Sigmoid colon (tissue), 7 donors: Measurements from ENCODE around the gene TUBGCP2. TPM values are rescaled to one million over a fixed set of nuclear protein-coding genes. Genes with fewer than 3 reads are reported as not detected.
"Not testable (repeated sequence)": the region's sequence is repeated elsewhere in the genome, so short reads cannot be mapped to it uniquely, and the experiment has no call there.

Source experiments
- DNase-seq: peaks from one replicate; pipeline ENCODE4 v3.0.0-alpha.2; 2019
- H3K27ac ChIP-seq, 4 donors: fragments of 200-600 bp; sonication (generic); one replicate each; pipeline ENCODE4 v1.5.1; 2016 to 2019; ENCODE audit warnings: mild to moderate bottlenecking in 1 of 4
- H3K27me3 ChIP-seq, 3 donors: fragments of 200-600 bp; sonication (generic); one replicate each; pipeline ENCODE4 v1.5.1; 2019; ENCODE audit warnings: mild to moderate bottlenecking in 1 of 3
- H3K36me3 ChIP-seq, 4 donors: fragments of 200-600 bp; sonication (generic); one replicate each; pipeline ENCODE4 v1.5.1; 2016 to 2019
- H3K4me1 ChIP-seq, 4 donors: fragments of 200-600 bp; sonication (generic); one replicate each; pipeline ENCODE4 v1.5.1; 2017 to 2019
- H3K4me3 ChIP-seq, 4 donors: fragments of 200-600 bp; sonication (generic); one replicate each; pipeline ENCODE4 v1.5.1; 2017 to 2019; ENCODE audit warnings: mild to moderate bottlenecking in 2 of 4, moderate library complexity in 1 of 4
- H3K9me3 ChIP-seq, 4 donors: fragments of 200-600 bp in 3 of 4; sonication (generic) in 3 of 4; one replicate each; pipeline versions ENCODE4 v1.5.1 to v1.6.1; 2013 to 2019
- EP300 ChIP-seq, 4 donors: sonication (generic); formaldehyde crosslinking; IDR thresholded peaks; one replicate each; pipeline ENCODE4 v1.6.1; 2017; ENCODE audit warnings: antibody characterized with exemption in 4 of 4
- POLR2A ChIP-seq, 2 donors: fragments of 450-650 bp; IDR thresholded peaks; one replicate each; pipeline ENCODE4 v1.6.1; 2016; ENCODE audit warnings: antibody characterized with exemption in 2 of 2, mild to moderate bottlenecking in 2 of 2, moderate library complexity in 2 of 2
- POLR2AphosphoS5 ChIP-seq, 4 donors: sonication (generic); formaldehyde crosslinking; IDR thresholded peaks; one replicate each; pipeline ENCODE4 v1.6.1; 2017; ENCODE audit warnings: antibody characterized with exemption in 4 of 4
- WGBS, 2 donors: extraction: QIAGEN DNeasy Blood & Tissue Kit; methylation state at CpG; one replicate each; pipeline ENCODE4 v1.1.7; 2013; 5-methylcytosine and 5-hydroxymethylcytosine counted together
- intact Hi-C: fragments of 100-400 bp; cut with DNase I; formaldehyde crosslinking; loops from one replicate; pipeline ENCODE4 v1.15.1; 2023
- polyA plus RNA-seq, 3 donors: library from polyadenylated mRNA; stranded (reverse); fragments of 200-250 nt; gene quantifications; one replicate each; pipeline ENCODE4 v1.2.3, GENCODE V29; 2013
- total RNA-seq, 4 donors: library from RNA; depleted of rRNA; stranded (reverse); fragments of >200 nt; gene quantifications; one replicate each; pipeline ENCODE4 v1.1.0, GENCODE V29; 2016
- TF ChIP-seq, protein P1 (sequence below), 4 experiments: fragments of 450-650 bp in 3 of 4; fragments of 200-600 bp in 1 of 4; IDR thresholded peaks; one replicate each; pipeline ENCODE4 v1.5.1; 2016 to 2019; ENCODE audit warnings: antibody characterized with exemption in 4 of 4, mild to moderate bottlenecking in 3 of 4, moderate library complexity in 2 of 4
- donor health status: healthy with polysubstance abuse.
- donor health status: Bipolar disorder and iron deficiency.
- donor health status: healthy.

TUBGCP2 gene
- total and polyA plus RNA-seq, 7 donors = 13.8 to 51.1 (median 27.2) TPM

GRCh38 chr10:133268532-133268931, 40.1 kb downstream of the TUBGCP2 start:
- Histone ChIP-seq H3K36me3 (no peaks in the 10 kb centered on the region), H3K27ac (no peak overlapping the region), H3K27me3 (no peaks in the 10 kb centered on the region), H3K4me1 (no peaks in the 10 kb centered on the region), H3K4me3 (no peak overlapping the region), H3K9me3 (no peaks in the 10 kb centered on the region)
- no peak for DNase-seq
- intact Hi-C loops = no loop called here
- TF ChIP-seq POLR2AphosphoS5 (IDR thresholded peaks at IDR 0.05) (no peak), POLR2A (IDR thresholded peaks at IDR 0.05) (no peak), EP300 (IDR thresholded peaks at IDR 0.05) (no peak)
- TF ChIP-seq, protein P1, sequence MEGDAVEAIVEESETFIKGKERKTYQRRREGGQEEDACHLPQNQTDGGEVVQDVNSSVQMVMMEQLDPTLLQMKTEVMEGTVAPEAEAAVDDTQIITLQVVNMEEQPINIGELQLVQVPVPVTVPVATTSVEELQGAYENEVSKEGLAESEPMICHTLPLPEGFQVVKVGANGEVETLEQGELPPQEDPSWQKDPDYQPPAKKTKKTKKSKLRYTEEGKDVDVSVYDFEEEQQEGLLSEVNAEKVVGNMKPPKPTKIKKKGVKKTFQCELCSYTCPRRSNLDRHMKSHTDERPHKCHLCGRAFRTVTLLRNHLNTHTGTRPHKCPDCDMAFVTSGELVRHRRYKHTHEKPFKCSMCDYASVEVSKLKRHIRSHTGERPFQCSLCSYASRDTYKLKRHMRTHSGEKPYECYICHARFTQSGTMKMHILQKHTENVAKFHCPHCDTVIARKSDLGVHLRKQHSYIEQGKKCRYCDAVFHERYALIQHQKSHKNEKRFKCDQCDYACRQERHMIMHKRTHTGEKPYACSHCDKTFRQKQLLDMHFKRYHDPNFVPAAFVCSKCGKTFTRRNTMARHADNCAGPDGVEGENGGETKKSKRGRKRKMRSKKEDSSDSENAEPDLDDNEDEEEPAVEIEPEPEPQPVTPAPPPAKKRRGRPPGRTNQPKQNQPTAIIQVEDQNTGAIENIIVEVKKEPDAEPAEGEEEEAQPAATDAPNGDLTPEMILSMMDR (IDR thresholded peaks at IDR 0.05) = no peak
- 95% methylated on average over 22 of the region's 22 CpGs for WGBS, 2 donors

DNA sequence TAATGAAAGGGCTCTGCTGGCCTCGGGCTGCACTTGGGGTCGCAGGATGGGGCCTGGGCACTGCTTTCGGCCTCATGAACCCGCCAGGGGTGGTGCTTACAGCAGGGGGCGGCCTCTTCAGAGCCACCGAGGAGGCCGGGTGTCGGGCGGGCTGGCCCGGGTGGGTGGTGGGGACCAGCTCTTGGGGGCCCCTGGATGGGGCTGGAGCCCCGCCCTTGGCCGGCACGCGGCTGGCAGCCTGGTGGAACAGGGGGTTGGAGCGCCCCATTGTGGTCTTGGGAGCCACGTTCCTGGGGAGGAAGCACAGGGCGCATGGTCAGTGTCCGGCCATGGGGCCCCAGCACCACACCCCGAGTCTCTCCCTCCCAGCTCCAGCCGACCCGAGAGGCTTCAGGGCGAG, 40.8 kb downstream of the TUBGCP2 start:
- Histone ChIP-seq H3K9me3 (no peaks in the 10 kb centered on the region), H3K27me3 (no peaks in the 10 kb centered on the region), H3K4me1 (peaks cover 0 to 1% (median 0%) of the 10 kb centered on the region in 4 donors), H3K4me3 (no peak overlapping the region), H3K27ac (no peak overlapping the region), H3K36me3 (no peaks in the 10 kb centered on the region)
- 88 to 91% methylated on average over 22 of the region's 22 CpGs for WGBS, 2 donors
- intact Hi-C loops = no loop called here
- TF ChIP-seq POLR2A (IDR thresholded peaks at IDR 0.05) = no peak
- no peak for TF ChIP-seq EP300 (IDR thresholded peaks at IDR 0.05)
- no peak for TF ChIP-seq POLR2AphosphoS5 (IDR thresholded peaks at IDR 0.05)
- TF ChIP-seq, protein P1 (IDR thresholded peaks at IDR 0.05) = no peak
- no peak for DNase-seq

GRCh38 chr10:133267293-133267692, 41.4 kb downstream of the TUBGCP2 start:
- 74 to 87% methylated on average over 14 of the region's 14 CpGs for WGBS, 2 donors
- Histone ChIP-seq H3K9me3 (no peaks in the 10 kb centered on the region), H3K4me3 (no peak overlapping the region), H3K27ac (no peak overlapping the region), H3K36me3 (no peaks in the 10 kb centered on the region), H3K27me3 (no peaks in the 10 kb centered on the region), H3K4me1 (peaks cover 0 to 7% (median 4%) of the 10 kb centered on the region in 4 donors)
- intact Hi-C loops = no loop called here
- no peak for TF ChIP-seq POLR2A (IDR thresholded peaks at IDR 0.05)
- no peak for TF ChIP-seq POLR2AphosphoS5 (IDR thresholded peaks at IDR 0.05)
- TF ChIP-seq, protein P1 (IDR thresholded peaks at IDR 0.05) = no peak
- TF ChIP-seq EP300 (IDR thresholded peaks at IDR 0.05) = no peak
- DNase-seq = no peak

GRCh38 chr10:133266056-133266795, 42.4 kb downstream of the TUBGCP2 start:
- H3K4me1 ChIP-seq = peaks cover 0 to 11% (median 9%) of the 10 kb centered on the region in 4 donors
- no peak for DNase-seq
- no peak for TF ChIP-seq EP300 (IDR thresholded peaks at IDR 0.05)
- TF ChIP-seq, protein P1 (IDR thresholded peaks at IDR 0.05) = no peak
- no peak for TF ChIP-seq POLR2A (IDR thresholded peaks at IDR 0.05)
- H3K9me3 ChIP-seq = no peaks in the 10 kb centered on the region
- intact Hi-C loops = no loop called here
- H3K27me3 ChIP-seq = no peaks in the 10 kb centered on the region
- H3K4me3 ChIP-seq = no peak overlapping the region
- 92 to 94% methylated on average over 21 of the region's 21 CpGs for WGBS, 2 donors
- H3K36me3 ChIP-seq = no peaks in the 10 kb centered on the region
- no peak overlapping the region for H3K27ac ChIP-seq

DNA sequence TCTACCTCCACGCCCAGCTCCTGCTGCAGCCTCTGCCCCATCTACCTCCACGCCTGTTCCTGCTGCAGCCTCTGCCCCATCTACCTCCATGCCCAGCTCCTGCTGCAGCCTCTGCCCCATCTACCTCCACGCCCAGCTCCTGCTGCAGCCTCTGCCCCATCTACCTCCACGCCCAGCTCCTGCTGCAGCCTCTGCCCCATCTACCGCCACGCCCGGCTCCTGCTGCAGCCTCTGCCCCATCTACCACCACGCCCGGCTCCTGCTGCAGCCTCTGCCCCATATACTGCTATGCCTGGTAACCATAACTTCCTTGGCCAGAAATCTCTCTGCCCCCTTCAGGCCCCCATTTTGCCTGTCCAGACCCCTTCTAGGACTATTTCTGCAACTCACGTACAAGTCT, 43.6 kb downstream of the TUBGCP2 start:
- H3K4me3 ChIP-seq, H3K36me3 ChIP-seq, DNase-seq, H3K9me3 ChIP-seq, intact Hi-C loops, H3K27me3 ChIP-seq, H3K27ac ChIP-seq: not testable (repeated sequence)
- peaks cover 0 to 21% (median 16%) of the 10 kb centered on the region in 4 donors for H3K4me1 ChIP-seq
- 23 to 65% methylated on average over 10 of the region's 10 CpGs for WGBS, 2 donors
